PC-9 (cell line): ENCODE results near the gene CDKN1B. TPM values are rescaled to one million over a fixed set of nuclear protein-coding genes. Genes with fewer than 3 reads are reported as not detected.

Experiments
- BruUV-seq: library from RNA; stranded (reverse); fragments of 400-500 nt; replicated peaks from 2 replicates; lab custom pipeline; 2021; lab: Mats Ljungman, UMichigan
- CTCF ChIA-PET: fragments of 300-600 bp; sonication (Branson Sonifier 250); formaldehyde crosslinking; loops from one replicate; lab custom pipeline; 2022; ENCODE audit warnings: antibody characterized with exemption; lab: Charles Lee
- POLR2A ChIA-PET: fragments of 300-600 bp; sonication (Branson Sonifier 250); formaldehyde crosslinking; loops from one replicate; lab custom pipeline; 2022; ENCODE audit warnings: antibody characterized with exemption; ENCODE audit not compliant: unreplicated experiment; lab: Charles Lee
- DNase-seq, 2 experiments: peaks; one replicate each; pipeline versions ENCODE4 v3.0.0 to v3.0.0-alpha.2; 2015 to 2022; ENCODE audit warnings: mixed read lengths in 1 of 2
- H2AFZ ChIP-seq: fragments of 200-600 bp; sonication (generic); 2 replicates; pipeline ENCODE4 v1.8.1; 2017; ENCODE audit warnings: antibody characterized with exemption
- H3F3A ChIP-seq: fragments of 200-600 bp; sonication (generic); 2 replicates; pipeline ENCODE4 v1.8.1; 2017; ENCODE audit warnings: antibody characterized with exemption, mild to moderate bottlenecking, low read depth; ENCODE audit not compliant: insufficient read depth
- H3K27ac ChIP-seq: fragments of 200-600 bp; sonication (generic); 2 replicates; pipeline ENCODE4 v1.6.1; 2016; ENCODE audit warnings: mixed run types
- H3K27me3 ChIP-seq: fragments of 200-600 bp; sonication (generic); 2 replicates; pipeline ENCODE4 v1.6.1; 2016; ENCODE audit warnings: low read depth, mixed run types; ENCODE audit not compliant: insufficient read depth
- H3K36me3 ChIP-seq: fragments of 200-600 bp; sonication (generic); 2 replicates; pipeline ENCODE4 v1.6.1; 2016; ENCODE audit warnings: low read depth, mixed run types
- H3K4me1 ChIP-seq: fragments of 200-600 bp; sonication (generic); replicated peaks from 2 replicates; pipeline ENCODE4 v1.6.1; 2016; ENCODE audit warnings: mixed run types; ENCODE audit not compliant: insufficient read depth
- H3K4me2 ChIP-seq: fragments of 200-600 bp; sonication (generic); 2 replicates; pipeline ENCODE4 v1.6.1; 2017; ENCODE audit warnings: mixed run types
- H3K4me3 ChIP-seq: fragments of 200-600 bp; sonication (generic); 2 replicates; pipeline ENCODE4 v1.6.1; 2016; ENCODE audit warnings: mixed run types
- H3K79me2 ChIP-seq: fragments of 200-600 bp; sonication (generic); 2 replicates; pipeline ENCODE4 v1.6.1; 2017; ENCODE audit warnings: low read depth, mixed run types
- H3K9me2 ChIP-seq: fragments of 200-600 bp; sonication (generic); 2 replicates; pipeline ENCODE4 v1.8.1; 2017; ENCODE audit warnings: mild to moderate bottlenecking; ENCODE audit not compliant: insufficient read depth
- H3K9me3 ChIP-seq: fragments of 200-600 bp; sonication (generic); 2 replicates; pipeline ENCODE4 v1.8.1; 2016; ENCODE audit warnings: low read depth; ENCODE audit not compliant: insufficient read depth
- H4K20me1 ChIP-seq: fragments of 200-600 bp; sonication (generic); 2 replicates; pipeline ENCODE4 v1.8.1; 2017; ENCODE audit not compliant: insufficient read depth
- CTCF ChIP-seq: fragments of 200-600 bp; sonication (generic); conservative IDR thresholded peaks from 2 replicates; pipeline ENCODE4 v1.6.1; 2017; ENCODE audit warnings: mixed run types, antibody characterized with exemption, mild to moderate bottlenecking, moderate library complexity
- EZH2 ChIP-seq: fragments of 200-600 bp; sonication (generic); IDR thresholded peaks from 2 replicates; pipeline ENCODE4 v1.8.0; 2017; ENCODE audit warnings: antibody characterized with exemption, low read depth
- intact Hi-C: fragments of 100-400 bp; cut with micrococcal nuclease; formaldehyde crosslinking; loops from one replicate; pipeline ENCODE4 v1.10.0; 2022; ENCODE audit not compliant: unreplicated experiment
- total RNA-seq: library from RNA; stranded (reverse); gene quantifications from 2 replicates; pipeline ENCODE4 v1.2.3, GENCODE V29; 2021

Gene CDKN1B
- total RNA-seq, 1 experiment from 2014 or later = 67.5 TPM

- Histone ChIP-seq H3K4me1 (peaks cover 49% of the 10 kb centered on the region), H3K4me2 (peak overlapping the region; percentile 100), H3K79me2 (peaks cover 80% of the 10 kb centered on the region), H3K27me3 (no peaks in the 10 kb centered on the region), H3K4me3 (peak overlapping the region; percentile 96), H3K9me3 (no peaks in the 10 kb centered on the region), H3K36me3 (peaks cover 43% of the 10 kb centered on the region), H3F3A (peaks cover 35% of the 10 kb centered on the region), H4K20me1 (peaks cover 8% of the 10 kb centered on the region), H3K9me2 (no peaks in the 10 kb centered on the region), H2AFZ (no peak overlapping the region), H3K27ac (peak overlapping the region; percentile 98)
- DNase-seq = peak in 1 of 2 experiments; percentile 47
- TF ChIP-seq CTCF (no peak), EZH2 (no peak)
- BruUV-seq = no TSS peak
- intact Hi-C loops = loop anchor here (5.0 kb wide), 2 partner anchors 378 to 1997 kb away; partner anchors contain the start of gene YBX3
- ChIA-PET CTCF (interaction anchor here (0.7 kb wide), 1 partner anchor 435 kb away, joined by 4 read pairs; no protein-coding TSS in a partner anchor), POLR2A (interaction anchor here (0.6 kb wide), 2 partner anchors 460 to 915 kb away, joined by 3 read pairs; no protein-coding TSS in a partner anchor)
Measured at GRCh38 chr12:12719496-12719895, 2.3 kb downstream of the CDKN1B start.

- peak overlapping the region; percentile 98 for H3K27ac ChIP-seq
- no TSS peak for BruUV-seq
- DNase-seq = no peak
- H3K4me2 ChIP-seq = peak overlapping the region; percentile 100
- no peak for TF ChIP-seq EZH2
- no peak for TF ChIP-seq CTCF
- H3K36me3 ChIP-seq = peaks cover 43% of the 10 kb centered on the region
- H3K4me1 ChIP-seq = peaks cover 49% of the 10 kb centered on the region
- ChIA-PET CTCF (interaction anchor here (0.7 kb wide), 1 partner anchor 436 kb away, joined by 4 read pairs; no protein-coding TSS in a partner anchor), POLR2A (interaction anchor here (0.6 kb wide), 2 partner anchors 460 to 915 kb away, joined by 3 read pairs; no protein-coding TSS in a partner anchor)
- H3K27me3 ChIP-seq = no peaks in the 10 kb centered on the region
- H3F3A ChIP-seq = peaks cover 41% of the 10 kb centered on the region
- H2AFZ ChIP-seq = no peak overlapping the region
- intact Hi-C loops = loop anchor here (10.0 kb wide), 2 partner anchors 455 to 485 kb away; no protein-coding TSS in a partner anchor
- no peaks in the 10 kb centered on the region for H3K9me2 ChIP-seq
- H4K20me1 ChIP-seq = peaks cover 8% of the 10 kb centered on the region
- H3K4me3 ChIP-seq = peak overlapping the region; percentile 96
- H3K9me3 ChIP-seq = no peaks in the 10 kb centered on the region
- peaks cover 80% of the 10 kb centered on the region for H3K79me2 ChIP-seq
Measured at GRCh38 chr12:12720052-12720451, 2.9 kb downstream of the CDKN1B start.

- no peak for DNase-seq
- BruUV-seq = no TSS peak
- Histone ChIP-seq H3K4me1 (peaks cover 43% of the 10 kb centered on the region), H3K9me2 (no peaks in the 10 kb centered on the region), H3K79me2 (peaks cover 80% of the 10 kb centered on the region), H3K9me3 (no peaks in the 10 kb centered on the region), H3K4me3 (peak overlapping the region; percentile 96), H4K20me1 (peaks cover 8% of the 10 kb centered on the region), H2AFZ (no peak overlapping the region), H3K36me3 (peaks cover 43% of the 10 kb centered on the region), H3K27ac (peak overlapping the region; percentile 98), H3K27me3 (no peaks in the 10 kb centered on the region), H3F3A (peaks cover 44% of the 10 kb centered on the region), H3K4me2 (peak overlapping the region; percentile 100)
- intact Hi-C loops = loop anchor here (10.0 kb wide), 2 partner anchors 454 to 484 kb away; no protein-coding TSS in a partner anchor
- no peak for TF ChIP-seq EZH2
- TF ChIP-seq CTCF = no peak
- CTCF ChIA-PET = interaction anchor here (0.6 kb wide), 3 partner anchors 17 to 502 kb away, joined by 3 to 6 read pairs (median 5); no protein-coding TSS in a partner anchor
- POLR2A ChIA-PET = interaction anchor here (0.7 kb wide), 1 partner anchor 25 kb away, joined by 3 read pairs; no protein-coding TSS in a partner anchor
Measured at GRCh38 chr12:12720672-12721161, 3.5 kb downstream of the CDKN1B start.
